ENCODE data around the gene COX19. TPM values are rescaled to one million over a fixed set of nuclear protein-coding genes. Genes with fewer than 3 reads are reported as not detected.

The COX19 gene
- total and polyA plus RNA-seq, 2 of the 13 experiments (the other 11 are each of a cell fraction or from before 2014, with no cell fraction given), result 11.5 to 21.7 TPM

DNA sequence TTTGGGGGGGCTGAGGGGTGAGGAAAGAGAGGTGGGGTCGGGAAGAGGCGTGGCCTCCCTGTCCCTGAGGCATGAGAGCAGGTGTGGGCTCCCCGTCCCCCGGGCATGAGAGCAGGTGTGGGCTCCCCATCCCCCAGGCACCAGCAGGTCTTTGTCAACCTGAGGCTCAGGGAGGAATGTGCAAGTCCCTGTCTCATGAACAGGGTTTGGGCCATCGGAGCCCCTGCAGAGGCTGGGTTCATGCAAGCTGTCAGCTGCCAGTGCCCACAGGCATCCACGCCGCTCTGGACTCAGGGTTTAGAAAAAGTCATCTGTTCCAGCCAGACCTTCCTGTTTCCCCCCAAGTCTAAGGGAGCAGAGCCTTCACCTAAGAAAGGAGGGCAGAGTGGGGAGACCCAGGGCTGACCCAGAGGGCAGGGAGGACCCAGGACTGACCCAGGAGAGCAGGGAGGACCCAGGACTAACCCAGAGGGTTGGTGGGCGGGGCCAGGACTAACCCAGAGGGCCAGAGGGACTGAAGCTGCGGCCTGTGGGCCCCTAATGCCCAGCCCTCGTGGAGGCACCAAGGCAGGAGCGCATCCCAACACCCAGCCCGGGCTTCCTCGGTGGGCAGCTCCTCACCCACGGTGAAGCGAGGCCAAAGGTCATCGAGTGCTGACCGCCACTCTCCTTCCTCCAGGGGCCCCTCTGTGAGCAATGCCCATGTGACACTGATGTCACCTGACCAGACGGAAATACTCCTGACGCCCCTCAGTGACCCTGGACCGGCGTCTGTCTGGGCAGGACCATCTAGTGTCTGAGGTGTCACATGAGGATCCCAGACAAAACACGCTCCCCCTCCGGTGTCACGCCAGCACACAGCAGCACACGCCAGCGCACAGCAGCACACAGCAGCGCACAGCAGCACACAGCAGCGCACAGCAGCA lies 40.1 kb upstream of the COX19 start (continued):
- TF ChIP-seq, protein P1, sequence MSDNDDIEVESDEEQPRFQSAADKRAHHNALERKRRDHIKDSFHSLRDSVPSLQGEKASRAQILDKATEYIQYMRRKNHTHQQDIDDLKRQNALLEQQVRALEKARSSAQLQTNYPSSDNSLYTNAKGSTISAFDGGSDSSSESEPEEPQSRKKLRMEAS (IDR thresholded peaks at IDR 0.05), result peak; percentile 41; the same call in 1 of the 2 replicates
- no peak for TF ChIP-seq ZNF180 (CRISPR knock-in tag; IDR thresholded peaks at IDR 0.05; ENCODE audit: borderline replicate concordance, low read depth)
- no peak for TF ChIP-seq ARNT2 (CRISPR knock-in tag; IDR thresholded peaks at IDR 0.05; ENCODE audit: low read depth)
- TF ChIP-seq YY1 (IDR thresholded peaks at IDR 0.05; ENCODE audit: insufficient read depth, insufficient replicate concordance, low read depth, low read length), result peak; percentile 21
- TF ChIP-seq EEA1 (CRISPR knock-in tag; IDR thresholded peaks at IDR 0.05; ENCODE audit: borderline replicate concordance), result no peak
- TF ChIP-seq, protein P2, sequence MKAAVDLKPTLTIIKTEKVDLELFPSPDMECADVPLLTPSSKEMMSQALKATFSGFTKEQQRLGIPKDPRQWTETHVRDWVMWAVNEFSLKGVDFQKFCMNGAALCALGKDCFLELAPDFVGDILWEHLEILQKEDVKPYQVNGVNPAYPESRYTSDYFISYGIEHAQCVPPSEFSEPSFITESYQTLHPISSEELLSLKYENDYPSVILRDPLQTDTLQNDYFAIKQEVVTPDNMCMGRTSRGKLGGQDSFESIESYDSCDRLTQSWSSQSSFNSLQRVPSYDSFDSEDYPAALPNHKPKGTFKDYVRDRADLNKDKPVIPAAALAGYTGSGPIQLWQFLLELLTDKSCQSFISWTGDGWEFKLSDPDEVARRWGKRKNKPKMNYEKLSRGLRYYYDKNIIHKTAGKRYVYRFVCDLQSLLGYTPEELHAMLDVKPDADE (CRISPR knock-in tag; IDR thresholded peaks at IDR 0.05), result no peak
- no peak for TF ChIP-seq ZNF530 (CRISPR knock-in tag; IDR thresholded peaks at IDR 0.05; ENCODE audit: low read depth)
- no peak for TF ChIP-seq PHF5A (CRISPR knock-in tag; IDR thresholded peaks at IDR 0.05; ENCODE audit: low read depth, unreplicated experiment)
- no peak for TF ChIP-seq RBM22 (optimal IDR thresholded peaks at IDR 0.05; ENCODE audit: low read length)
- TF ChIP-seq, protein P3, sequence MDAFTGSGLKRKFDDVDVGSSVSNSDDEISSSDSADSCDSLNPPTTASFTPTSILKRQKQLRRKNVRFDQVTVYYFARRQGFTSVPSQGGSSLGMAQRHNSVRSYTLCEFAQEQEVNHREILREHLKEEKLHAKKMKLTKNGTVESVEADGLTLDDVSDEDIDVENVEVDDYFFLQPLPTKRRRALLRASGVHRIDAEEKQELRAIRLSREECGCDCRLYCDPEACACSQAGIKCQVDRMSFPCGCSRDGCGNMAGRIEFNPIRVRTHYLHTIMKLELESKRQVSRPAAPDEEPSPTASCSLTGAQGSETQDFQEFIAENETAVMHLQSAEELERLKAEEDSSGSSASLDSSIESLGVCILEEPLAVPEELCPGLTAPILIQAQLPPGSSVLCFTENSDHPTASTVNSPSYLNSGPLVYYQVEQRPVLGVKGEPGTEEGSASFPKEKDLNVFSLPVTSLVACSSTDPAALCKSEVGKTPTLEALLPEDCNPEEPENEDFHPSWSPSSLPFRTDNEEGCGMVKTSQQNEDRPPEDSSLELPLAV (CRISPR knock-in tag; conservative IDR thresholded peaks at IDR 0.05; ENCODE audit: low read depth), result no peak
- TF ChIP-seq NFE2L2 (IDR thresholded peaks at IDR 0.05; ENCODE audit: low read length), result no peak
- TF ChIP-seq PPARG (CRISPR knock-in tag; conservative IDR thresholded peaks at IDR 0.05), result 0 out of 2 replicates have a peak, but pooled peaks have one; percentile 41
- TF ChIP-seq SMAD1 (CRISPR knock-in tag; IDR thresholded peaks at IDR 0.05; ENCODE audit: borderline replicate concordance, low read depth), result no peak
- no peak for TF ChIP-seq KDM4B (CRISPR knock-in tag; IDR thresholded peaks at IDR 0.05)
- no peak for TF ChIP-seq KMT2A (CRISPR knock-in tag; IDR thresholded peaks at IDR 0.05)
- TF ChIP-seq NR1H2 (CRISPR knock-in tag; IDR thresholded peaks at IDR 0.05; ENCODE audit: borderline replicate concordance, low read depth), result no peak
- TF ChIP-seq ZNF431 (CRISPR knock-in tag; IDR thresholded peaks at IDR 0.05; ENCODE audit: borderline replicate concordance, low read depth), result no peak
- no peak for TF ChIP-seq ZNF44 (CRISPR knock-in tag; IDR thresholded peaks at IDR 0.05)
- TF ChIP-seq ZNF558 (CRISPR knock-in tag; IDR thresholded peaks at IDR 0.05; ENCODE audit: borderline replicate concordance), result no peak
- TF ChIP-seq, protein P4, sequence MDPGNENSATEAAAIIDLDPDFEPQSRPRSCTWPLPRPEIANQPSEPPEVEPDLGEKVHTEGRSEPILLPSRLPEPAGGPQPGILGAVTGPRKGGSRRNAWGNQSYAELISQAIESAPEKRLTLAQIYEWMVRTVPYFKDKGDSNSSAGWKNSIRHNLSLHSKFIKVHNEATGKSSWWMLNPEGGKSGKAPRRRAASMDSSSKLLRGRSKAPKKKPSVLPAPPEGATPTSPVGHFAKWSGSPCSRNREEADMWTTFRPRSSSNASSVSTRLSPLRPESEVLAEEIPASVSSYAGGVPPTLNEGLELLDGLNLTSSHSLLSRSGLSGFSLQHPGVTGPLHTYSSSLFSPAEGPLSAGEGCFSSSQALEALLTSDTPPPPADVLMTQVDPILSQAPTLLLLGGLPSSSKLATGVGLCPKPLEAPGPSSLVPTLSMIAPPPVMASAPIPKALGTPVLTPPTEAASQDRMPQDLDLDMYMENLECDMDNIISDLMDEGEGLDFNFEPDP (CRISPR knock-in tag; conservative IDR thresholded peaks at IDR 0.05), result no peak
- TF ChIP-seq PHF20 (CRISPR knock-in tag; IDR thresholded peaks at IDR 0.05), result peak; percentile 86
- TF ChIP-seq NBN (conservative IDR thresholded peaks at IDR 0.05), result no peak
- TF ChIP-seq PRMT3 (CRISPR knock-in tag; IDR thresholded peaks at IDR 0.05; ENCODE audit: borderline replicate concordance, low read depth), result no peak
- 0 out of 2 replicates have a peak, but pooled peaks have one; percentile 33 for TF ChIP-seq GATAD2A (CRISPR knock-in tag; IDR thresholded peaks at IDR 0.05)
- no peak for TF ChIP-seq ZNF674 (CRISPR knock-in tag; IDR thresholded peaks at IDR 0.05; ENCODE audit: low read depth)
